Lung (tissue), 12 donors: Measurements from ENCODE around the gene FOXN3. TPM values are rescaled to one million over a fixed set of nuclear protein-coding genes. Genes with fewer than 3 reads are reported as not detected.

Experiments
- ATAC-seq: fragments of 200-7000 bp; cut with Tn5 transposase; one replicate; pipeline ENCODE4 v1.9.1; 2020; ENCODE audit warnings: moderate number of reproducible peaks; ENCODE audit not compliant: insufficient read depth, low FRiP score
- DNase-seq, 3 donors: peaks; one replicate each; pipeline ENCODE4 v3.0.0-alpha.2; 2013 to 2017
- H3K27ac ChIP-seq, 2 donors: one replicate each; pipeline ENCODE4 v1.5.1; 2013; ENCODE audit warnings: mild to moderate bottlenecking in 2 of 2, moderate library complexity in 2 of 2, control low read depth in 1 of 2, inconsistent platforms in 1 of 2, low read depth in 1 of 2, low read length in 1 of 2
- H3K27me3 ChIP-seq, 3 donors: one replicate each; pipeline ENCODE4 v1.5.1; 2013; ENCODE audit warnings: low read length in 2 of 3; ENCODE audit not compliant: control insufficient read depth in 3 of 3, insufficient read depth in 3 of 3
- H3K36me3 ChIP-seq, 4 donors: one replicate each; pipeline ENCODE4 v1.5.1; 2013; ENCODE audit warnings: low read length in 4 of 4, mild to moderate bottlenecking in 1 of 4, moderate library complexity in 1 of 4; ENCODE audit not compliant: control insufficient read depth in 4 of 4, insufficient read depth in 4 of 4
- H3K4me1 ChIP-seq, 5 donors: one replicate each; pipeline ENCODE4 v1.5.1; 2013; ENCODE audit warnings: low read length in 5 of 5, mild to moderate bottlenecking in 2 of 5, moderate library complexity in 1 of 5; ENCODE audit not compliant: control insufficient read depth in 5 of 5, insufficient read depth in 5 of 5
- H3K4me3 ChIP-seq: one replicate; pipeline ENCODE4 v1.5.1; 2013; ENCODE audit warnings: mild to moderate bottlenecking, control low read depth, moderate library complexity
- H3K9ac ChIP-seq, 2 donors: one replicate each; pipeline ENCODE4 v1.5.1; 2013; ENCODE audit warnings: low read length in 2 of 2, control low read depth in 1 of 2; ENCODE audit not compliant: insufficient read depth in 1 of 2
- H3K9me3 ChIP-seq, 4 donors: one replicate each; pipeline ENCODE4 v1.5.1; 2013; ENCODE audit warnings: low read length in 3 of 4, mild to moderate bottlenecking in 1 of 4, moderate library complexity in 1 of 4; ENCODE audit not compliant: control insufficient read depth in 4 of 4, insufficient read depth in 3 of 4
- WGBS, 2 donors: extraction: QIAGEN DNeasy Blood & Tissue Kit; methylation state at CpG; one replicate each; pipeline ENCODE4 v1.1.7; 2013; 5-methylcytosine and 5-hydroxymethylcytosine counted together
- polyA plus RNA-seq, 2 donors: library from polyadenylated mRNA; stranded (reverse); fragments of 200-250 nt; gene quantifications; one replicate each; pipeline ENCODE4 v1.2.1, GENCODE V29; 2013
- total RNA-seq, 2 donors: library from RNA; depleted of rRNA in 1 of 2; stranded (reverse); fragments of >200 nt in 1 of 2; gene quantifications; one replicate each; pipeline ENCODE4 v1.2.1, GENCODE V29; 2014 to 2021
- TF ChIP-seq, protein P1 (sequence below): IDR thresholded peaks from 2 replicates; pipeline ENCODE4 v1.5.1; 2012; ENCODE audit warnings: mild to moderate bottlenecking; ENCODE audit errors: control extremely low read depth, extremely low read depth
- donor health status: control.
- donor health status: control.
- donor health status: Bipolar disorder and iron deficiency.
- donor health status: healthy.
- donor health status: DM: yes; HTN: yes; CAD: no.

The FOXN3 gene
- total and polyA plus RNA-seq, 4 donors = 12.7 to 69.7 (median 34.9) TPM

- Histone ChIP-seq H3K9me3 (no peaks in the 10 kb centered on the region), H3K9ac (no peak overlapping the region), H3K27me3 (no peaks in the 10 kb centered on the region), H3K4me3 (no peak overlapping the region), H3K36me3 (peaks cover 0 to 5% (median under 1%) of the 10 kb centered on the region in 4 donors), H3K4me1 (peaks cover 0 to 10% (median 6%) of the 10 kb centered on the region in 5 donors), H3K27ac (no peak overlapping the region)
- TF ChIP-seq, protein P1, sequence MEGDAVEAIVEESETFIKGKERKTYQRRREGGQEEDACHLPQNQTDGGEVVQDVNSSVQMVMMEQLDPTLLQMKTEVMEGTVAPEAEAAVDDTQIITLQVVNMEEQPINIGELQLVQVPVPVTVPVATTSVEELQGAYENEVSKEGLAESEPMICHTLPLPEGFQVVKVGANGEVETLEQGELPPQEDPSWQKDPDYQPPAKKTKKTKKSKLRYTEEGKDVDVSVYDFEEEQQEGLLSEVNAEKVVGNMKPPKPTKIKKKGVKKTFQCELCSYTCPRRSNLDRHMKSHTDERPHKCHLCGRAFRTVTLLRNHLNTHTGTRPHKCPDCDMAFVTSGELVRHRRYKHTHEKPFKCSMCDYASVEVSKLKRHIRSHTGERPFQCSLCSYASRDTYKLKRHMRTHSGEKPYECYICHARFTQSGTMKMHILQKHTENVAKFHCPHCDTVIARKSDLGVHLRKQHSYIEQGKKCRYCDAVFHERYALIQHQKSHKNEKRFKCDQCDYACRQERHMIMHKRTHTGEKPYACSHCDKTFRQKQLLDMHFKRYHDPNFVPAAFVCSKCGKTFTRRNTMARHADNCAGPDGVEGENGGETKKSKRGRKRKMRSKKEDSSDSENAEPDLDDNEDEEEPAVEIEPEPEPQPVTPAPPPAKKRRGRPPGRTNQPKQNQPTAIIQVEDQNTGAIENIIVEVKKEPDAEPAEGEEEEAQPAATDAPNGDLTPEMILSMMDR = no peak
- DNase-seq (peak; percentile 22 to 87 (median 86)), ATAC-seq (no peak)
- WGBS, 2 donors = 23 to 29% methylated on average over 5 of the region's 5 CpGs
Measured at GRCh38 chr14:89221109-89221810, 195.8 kb downstream of the FOXN3 start.

DNA sequence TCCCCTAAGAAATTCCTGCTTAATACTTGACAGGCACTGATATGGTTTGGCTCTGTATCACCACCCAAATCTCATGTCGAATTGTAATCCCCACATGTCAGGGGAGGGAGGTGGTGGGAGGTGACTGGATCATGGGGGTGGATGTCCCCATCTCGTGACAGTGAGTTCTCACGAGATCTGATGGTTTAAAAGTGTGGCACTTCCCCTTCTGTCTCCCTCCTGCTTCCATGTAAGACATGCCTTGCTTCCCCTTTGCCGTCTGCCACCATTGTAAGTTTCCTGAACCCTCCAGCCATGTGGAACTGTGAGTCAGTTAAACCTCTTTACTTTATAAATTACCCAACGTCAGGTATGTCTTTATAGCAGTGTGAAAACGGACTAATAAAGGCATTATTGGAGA, 198.0 kb downstream of the FOXN3 start:
- H3K36me3 ChIP-seq = peaks cover 0 to 5% (median under 1%) of the 10 kb centered on the region in 4 donors
- no peak overlapping the region for H3K27ac ChIP-seq
- H3K4me1 ChIP-seq = peaks cover 3 to 28% (median 14%) of the 10 kb centered on the region in 5 donors
- DNase-seq (no peak), ATAC-seq (no peak)
- 72 to 84% methylated on average over 6 of the region's 6 CpGs for WGBS, 2 donors
- no peak overlapping the region for H3K9ac ChIP-seq
- TF ChIP-seq, protein P1 = no peak
- no peaks in the 10 kb centered on the region for H3K27me3 ChIP-seq
- no peaks in the 10 kb centered on the region for H3K9me3 ChIP-seq
- H3K4me3 ChIP-seq = no peak overlapping the region

DNA sequence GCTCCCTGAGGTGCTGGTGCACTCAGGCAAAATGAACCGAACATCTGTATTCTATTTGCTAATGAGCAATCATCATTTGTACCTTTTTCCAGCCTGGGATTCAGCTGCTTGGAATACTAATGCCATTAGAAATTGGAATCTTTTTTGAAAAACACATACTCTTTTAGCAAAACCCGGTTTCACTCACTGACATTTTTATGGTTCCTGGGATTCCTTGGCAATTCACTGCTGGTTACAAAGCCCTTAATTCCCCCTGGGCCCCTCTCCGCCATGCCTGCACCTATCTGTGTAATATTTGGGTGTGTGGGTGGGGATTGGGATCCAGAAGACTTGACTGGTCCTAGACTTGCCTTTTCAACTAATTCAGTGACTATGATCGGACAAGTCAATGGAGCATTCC, 199.1 kb downstream of the FOXN3 start:
- TF ChIP-seq, protein P1 = no peak
- 96 to 98% methylated on average over 4 of the region's 4 CpGs for WGBS, 2 donors
- Histone ChIP-seq H3K9me3 (no peaks in the 10 kb centered on the region), H3K4me1 (peaks cover 2 to 30% (median 18%) of the 10 kb centered on the region in 5 donors), H3K27ac (no peak overlapping the region), H3K27me3 (no peaks in the 10 kb centered on the region), H3K4me3 (no peak overlapping the region), H3K9ac (no peak overlapping the region), H3K36me3 (peaks cover 0 to 5% (median under 1%) of the 10 kb centered on the region in 4 donors)
- ATAC-seq (no peak), DNase-seq (no peak)
